ENCODE data around the gene KRTAP10-3. TPM values are rescaled to one million over a fixed set of nuclear protein-coding genes. Genes with fewer than 3 reads are reported as not detected.
A peak's percentile ranks its signal among the peaks of the same experiment; 100 is the strongest.

Gene KRTAP10-3
- total RNA-seq, 3 donors from 2014 or later, result not detected

- Histone ChIP-seq H3K4me3 (no peak overlapping the region), H3K27me3 (peaks cover 0 to 17% of the 10 kb centered on the region in 2 donors), H3K36me3 (no peaks in the 10 kb centered on the region), H3K27ac (no peak overlapping the region), H3K4me1 (no peaks in the 10 kb centered on the region), H3K9me3 (no peaks in the 10 kb centered on the region)
- no peak for TF ChIP-seq POLR2AphosphoS5 (IDR thresholded peaks at IDR 0.05)
- TF ChIP-seq POLR2A (IDR thresholded peaks at IDR 0.05), result no peak
- TF ChIP-seq CTCF (IDR thresholded peaks at IDR 0.05), result no peak
- DNase-seq (ENCODE audit: low spot score in 2 of 2), result peak in 1 of 2 donors; percentile 31
- intact Hi-C loops (cut with DNase I; ENCODE audit: low total_unique reads), result no loop called here
These were observed 28.2 kb downstream of the KRTAP10-3 start for GRCh38 chr21:44530221-44530902.

DNA sequence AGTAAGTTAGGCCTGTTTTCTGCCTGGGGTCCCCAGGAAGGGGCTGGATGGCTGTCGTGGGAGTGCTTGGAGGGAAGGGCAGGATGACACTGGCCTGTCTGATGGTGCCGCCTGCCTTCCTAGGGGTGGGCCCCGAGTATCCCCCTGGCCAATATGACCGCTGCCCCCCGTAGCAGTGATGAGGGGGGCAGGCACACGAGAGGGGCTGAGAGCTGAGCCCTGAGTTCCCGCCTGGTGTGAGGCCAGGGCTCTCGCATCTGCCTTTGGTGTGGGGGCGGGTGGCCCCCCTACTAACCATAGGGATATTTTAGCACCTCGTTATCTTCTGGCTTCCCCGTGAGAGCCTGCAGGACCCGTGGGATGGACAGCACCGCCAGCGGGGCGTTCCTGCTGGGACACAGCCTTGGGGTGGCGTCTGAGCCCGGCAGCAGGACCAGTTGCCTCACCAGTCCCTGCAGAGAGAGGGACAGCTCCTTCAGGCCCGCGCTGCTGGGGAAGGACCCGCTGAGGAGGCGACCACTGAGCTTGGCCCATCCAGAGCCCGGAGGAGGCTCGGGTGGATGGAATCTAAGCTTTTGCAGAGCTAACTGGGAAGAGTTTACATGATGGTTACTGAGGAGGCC is 29.0 kb downstream of the KRTAP10-3 start:
- intact Hi-C loops (cut with DNase I; ENCODE audit: low total_unique reads), result loop anchor here (10.0 kb wide), 1 partner anchor 145 kb away; no protein-coding TSS in a partner anchor
- DNase-seq (ENCODE audit: low spot score in 2 of 2), result peak in 1 of 2 donors; percentile 30
- H3K4me1 ChIP-seq, result no peaks in the 10 kb centered on the region
- H3K36me3 ChIP-seq, result no peaks in the 10 kb centered on the region
- H3K4me3 ChIP-seq, result no peak overlapping the region
- H3K27ac ChIP-seq, result no peak overlapping the region
- TF ChIP-seq POLR2A (IDR thresholded peaks at IDR 0.05) (no peak), POLR2AphosphoS5 (IDR thresholded peaks at IDR 0.05) (no peak), CTCF (IDR thresholded peaks at IDR 0.05) (no peak)
- H3K27me3 ChIP-seq, result peaks cover 0 to 17% of the 10 kb centered on the region in 2 donors
- H3K9me3 ChIP-seq, result no peaks in the 10 kb centered on the region

DNA sequence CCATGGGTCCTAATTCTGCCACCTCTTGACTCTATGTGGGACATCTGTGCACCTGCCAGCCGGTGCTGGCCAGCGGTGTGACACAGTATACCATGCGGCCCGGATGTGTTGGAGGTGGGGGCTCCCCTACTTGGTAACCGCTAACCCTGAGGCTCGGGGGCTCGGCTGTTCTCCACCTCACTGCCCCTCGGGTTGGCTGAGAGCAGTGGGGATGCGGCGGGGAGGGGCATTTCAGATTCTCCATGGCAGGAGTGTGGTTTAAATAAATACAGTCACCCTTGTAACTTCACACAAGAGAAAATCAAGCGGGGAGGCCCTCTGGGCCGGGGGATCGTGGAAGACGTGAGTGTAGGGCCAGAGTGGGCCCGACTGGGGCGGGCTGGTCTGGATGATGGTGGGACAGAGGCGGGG is 29.6 kb downstream of the KRTAP10-3 start:
- DNase-seq (ENCODE audit: low spot score in 2 of 2), result peak in 1 of 2 donors; percentile 35
- H3K9me3 ChIP-seq, result no peaks in the 10 kb centered on the region
- no peak overlapping the region for H3K4me3 ChIP-seq
- TF ChIP-seq POLR2A (IDR thresholded peaks at IDR 0.05), result no peak
- TF ChIP-seq CTCF (IDR thresholded peaks at IDR 0.05), result no peak
- no peak for TF ChIP-seq POLR2AphosphoS5 (IDR thresholded peaks at IDR 0.05)
- H3K27me3 ChIP-seq, result peaks cover 0 to 17% of the 10 kb centered on the region in 2 donors
- H3K36me3 ChIP-seq, result no peaks in the 10 kb centered on the region
- H3K27ac ChIP-seq, result no peak overlapping the region
- H3K4me1 ChIP-seq, result no peaks in the 10 kb centered on the region
- intact Hi-C loops (cut with DNase I; ENCODE audit: low total_unique reads), result loop anchor here (10.0 kb wide), 1 partner anchor 146 kb away; no protein-coding TSS in a partner anchor

DNA sequence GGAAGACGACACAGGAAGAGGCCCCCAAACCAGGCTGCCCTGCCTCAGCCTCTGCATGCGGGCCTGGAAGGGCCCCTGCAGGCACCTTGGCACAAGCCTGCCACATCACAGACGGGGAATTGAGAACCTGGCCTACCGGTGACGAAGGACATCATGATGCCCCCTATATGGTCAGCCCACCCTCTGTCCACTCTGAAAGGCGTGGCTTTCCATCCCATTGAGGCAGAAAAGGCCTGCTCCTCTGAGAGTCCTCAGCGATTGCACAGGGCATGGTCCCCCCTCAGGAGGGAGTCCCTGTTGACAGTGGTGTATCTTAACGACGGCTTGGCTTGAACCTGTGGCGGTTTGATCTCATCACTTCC is 30.0 kb downstream of the KRTAP10-3 start:
- DNase-seq (ENCODE audit: low spot score in 2 of 2), result no peak
- intact Hi-C loops (cut with DNase I; ENCODE audit: low total_unique reads), result loop anchor here (10.0 kb wide), 1 partner anchor 146 kb away; no protein-coding TSS in a partner anchor

More for the DNA sequence above, 30.0 kb downstream of the KRTAP10-3 start:
- Histone ChIP-seq H3K4me3 (no peak overlapping the region), H3K9me3 (no peaks in the 10 kb centered on the region), H3K36me3 (no peaks in the 10 kb centered on the region), H3K27ac (no peak overlapping the region), H3K27me3 (peaks cover 0 to 17% of the 10 kb centered on the region in 2 donors), H3K4me1 (no peaks in the 10 kb centered on the region)
- no peak for TF ChIP-seq POLR2AphosphoS5 (IDR thresholded peaks at IDR 0.05)
- TF ChIP-seq CTCF (IDR thresholded peaks at IDR 0.05), result no peak
- TF ChIP-seq POLR2A (IDR thresholded peaks at IDR 0.05), result no peak

All from breast epithelium (tissue), 4 donors.